Measurements from ENCODE around the gene NAA30. TPM values are rescaled to one million over a fixed set of nuclear protein-coding genes. Genes with fewer than 3 reads are reported as not detected.

The NAA30 gene
- total and polyA plus RNA-seq, 2 of the 8 experiments (the other 6 are each of a cell fraction or from before 2014, with no cell fraction given): 4.2 to 21.9 TPM

- ChIA-PET CTCF (ENCODE audit: partially characterized antibody) (no interaction called here), POLR2A (ENCODE audit: partially characterized antibody) (no interaction called here)
- H4K91ac ChIP-seq (replicated peaks; ENCODE audit: insufficient read length, low read length): no peak overlapping the region
- no peak overlapping the region for H3K4me3 ChIP-seq (ENCODE audit: extremely low read depth in 1 of 4, insufficient read depth in 2 of 4, low read depth in 3 of 4, low read length in 4 of 4)
- no peak overlapping the region for H3K18ac ChIP-seq (ENCODE audit: extremely low read depth, low read length)
- FAIRE-seq (no peak), DNase-seq (ENCODE audit: low read depth in 1 of 2, low spot score in 2 of 2) (no peak)
- H3K56ac ChIP-seq (replicated peaks; ENCODE audit: insufficient read length, low read depth, low read length): no peak overlapping the region
- H4K20me1 ChIP-seq (replicated peaks in 1 of 2; ENCODE audit: control insufficient read depth in 1 of 2, insufficient read depth in 2 of 2, low read length in 2 of 2): peaks cover 5 to 8% of the 10 kb centered on the region in 2 experiments
- no peaks in the 10 kb centered on the region; the same call in 1 of the 2 replicates for H3K79me1 ChIP-seq (ENCODE audit: low read depth, low read length)
- no peak overlapping the region for H3K9ac ChIP-seq (replicated peaks in 1 of 4; ENCODE audit: extremely low read depth in 1 of 4, low read depth in 3 of 4, low read length in 3 of 4)
- H3K27me3 ChIP-seq (replicated peaks in 1 of 4; ENCODE audit: control insufficient read depth in 3 of 4, extremely low read depth in 1 of 4, insufficient read depth in 3 of 4, low read length in 3 of 4): no peaks in the 10 kb centered on the region
- H3K36me3 ChIP-seq (ENCODE audit: control insufficient read depth in 2 of 4, insufficient read depth in 4 of 4, low read length in 3 of 4): peaks cover 0 to 3% (median 0%) of the 10 kb centered on the region in 4 experiments; a peak in 1 of 8 replicates
- no peak overlapping the region for H2AFZ ChIP-seq (ENCODE audit: low read length)
- H4K5ac ChIP-seq (ENCODE audit: insufficient read length, low read depth, low read length): no peak overlapping the region
- H2AK5ac ChIP-seq (ENCODE audit: low read depth, low read length): no peak overlapping the region
- no peak overlapping the region for H3K14ac ChIP-seq (ENCODE audit: insufficient read length)
- H2BK120ac ChIP-seq (replicated peaks; ENCODE audit: low read depth, low read length): no peak overlapping the region
- no peak overlapping the region for H2BK20ac ChIP-seq (ENCODE audit: low read length)
- H2BK5ac ChIP-seq (ENCODE audit: low read depth, low read length): no peak overlapping the region
- H3K23me2 ChIP-seq (ENCODE audit: low read depth, low read length): peaks cover 7% of the 10 kb centered on the region
- peaks cover 0 to 18% of the 10 kb centered on the region in 2 experiments; a peak in 2 of 4 replicates for H3K79me2 ChIP-seq (ENCODE audit: control insufficient read depth in 1 of 2, insufficient read depth in 2 of 2, low read length in 2 of 2)
- no peak overlapping the region for H3K23ac ChIP-seq (ENCODE audit: insufficient read length)
- H2BK15ac ChIP-seq (ENCODE audit: low read length): no peak overlapping the region
- H3K4me1 ChIP-seq (replicated peaks in 1 of 4; ENCODE audit: control insufficient read depth in 3 of 4, insufficient read depth in 4 of 4, low read length in 3 of 4): peaks cover 3 to 8% (median 6%) of the 10 kb centered on the region in 4 experiments; a peak in 4 of 7 replicates
- no peak overlapping the region for H3K4me2 ChIP-seq (ENCODE audit: insufficient read depth in 1 of 2, low read depth in 2 of 2, low read length in 2 of 2)
- no peak overlapping the region for H2BK12ac ChIP-seq (ENCODE audit: low read depth, low read length)
- H3K4ac ChIP-seq (replicated peaks; ENCODE audit: insufficient read length, low read depth, low read length): no peak overlapping the region
- no peaks in the 10 kb centered on the region for H3K9me3 ChIP-seq (ENCODE audit: insufficient read depth in 2 of 2, low read depth in 1 of 2, low read length in 1 of 2)
- no peak overlapping the region for H4K8ac ChIP-seq (ENCODE audit: extremely low read depth, insufficient read depth, low read length)
- H3K27ac ChIP-seq (ENCODE audit: low read depth, low read length): no peak overlapping the region
- TF ChIP-seq JUN (IDR thresholded peaks at IDR 0.05; ENCODE audit: low read depth, low read length): no peak
- no peak for TF ChIP-seq ATF3 (IDR thresholded peaks at IDR 0.05; ENCODE audit: insufficient read depth, low read depth, low read length)
- TF ChIP-seq PHF8 (conservative IDR thresholded peaks at IDR 0.05; ENCODE audit: low read depth, low read length): no peak
Observed at GRCh38 chr14:57388067-57388466, 2.3 kb upstream of the NAA30 start.

Data from H1 (cell line).